ENCODE measurements around the gene PTX3.

Gene PTX3

GRCh38 chr3:157427901-157428300 lies 8.7 kb upstream of the PTX3 start:
- DNase-seq = no peak

- DNase-seq = no peak
These were observed 7.8 kb upstream of the PTX3 start for GRCh38 chr3:157428853-157429252.

- peak; percentile 7 for DNase-seq
These were observed 6.9 kb upstream of the PTX3 start for GRCh38 chr3:157429708-157430107.

GRCh38 chr3:157438194-157438730 lies 1.6 kb downstream of the PTX3 start:
- DNase-seq = no peak

GRCh38 chr3:157441102-157441624 lies 4.5 kb downstream of the PTX3 start:
- no peak for DNase-seq

- no peak for DNase-seq
These were observed 6.1 kb downstream of the PTX3 start for GRCh38 chr3:157442729-157443128.

GRCh38 chr3:157443905-157444796 lies 7.5 kb downstream of the PTX3 start:
- no peak for DNase-seq

- no peak for DNase-seq
These were observed 8.1 kb downstream of the PTX3 start for GRCh38 chr3:157444797-157445184.

GRCh38 chr3:157445857-157446256 lies 9.2 kb downstream of the PTX3 start:
- no peak for DNase-seq

- DNase-seq = no peak
These were observed 10.5 kb downstream of the PTX3 start for GRCh38 chr3:157447026-157447694.

GRCh38 chr3:157452097-157452496 lies 15.4 kb downstream of the PTX3 start:
- DNase-seq = no peak

GRCh38 chr3:157453824-157454223 lies 17.2 kb downstream of the PTX3 start:
- no peak for DNase-seq

GRCh38 chr3:157459706-157460105 lies 23.1 kb downstream of the PTX3 start:
- no peak for DNase-seq

GRCh38 chr3:157460253-157460652 lies 23.6 kb downstream of the PTX3 start:
- no peak for DNase-seq

GRCh38 chr3:157463816-157464215 lies 27.2 kb downstream of the PTX3 start:
- DNase-seq = no peak

- no peak for DNase-seq
These were observed 27.7 kb downstream of the PTX3 start for GRCh38 chr3:157464321-157464720.

- no peak for DNase-seq
These were observed 29.1 kb downstream of the PTX3 start for GRCh38 chr3:157465741-157466140.

GRCh38 chr3:157467200-157467599 lies 30.6 kb downstream of the PTX3 start:
- no peak for DNase-seq

- no peak for DNase-seq
These were observed 33.1 kb downstream of the PTX3 start for GRCh38 chr3:157469561-157470294.

- no peak for DNase-seq
These were observed 34.4 kb downstream of the PTX3 start for GRCh38 chr3:157471064-157471463.

GRCh38 chr3:157472648-157473047 lies 36.0 kb downstream of the PTX3 start:
- DNase-seq = no peak

GRCh38 chr3:157475921-157476414 lies 39.3 kb downstream of the PTX3 start:
- DNase-seq = no peak

- no peak for DNase-seq
These were observed 40.8 kb downstream of the PTX3 start for GRCh38 chr3:157477441-157477840.

Data from activated CD4-positive, alpha-beta T cell treated with anti-CD3 and anti-CD28 coated beads, Interleukin-10, Interleukin-2, amounts not matched to agents 100 ng/mL and 50 ng/mL, durations not matched to agents 16 hours and 8 hours (primary cell).